AG09319 (cell line): ENCODE measurements around the gene SORCS1.

Experiments used
- DNase-seq: peaks from one replicate; pipeline ENCODE4 v3.0.0-alpha.2; 2010; ENCODE audit warnings: low read depth; ENCODE audit errors: extremely low read depth
- TF ChIP-seq, protein P1 (sequence below): IDR thresholded peaks from 2 replicates; pipeline ENCODE4 v1.5.1; 2011; ENCODE audit warnings: low read depth, mild to moderate bottlenecking, inconsistent platforms, low read length, moderate library complexity

SORCS1 gene

DNA sequence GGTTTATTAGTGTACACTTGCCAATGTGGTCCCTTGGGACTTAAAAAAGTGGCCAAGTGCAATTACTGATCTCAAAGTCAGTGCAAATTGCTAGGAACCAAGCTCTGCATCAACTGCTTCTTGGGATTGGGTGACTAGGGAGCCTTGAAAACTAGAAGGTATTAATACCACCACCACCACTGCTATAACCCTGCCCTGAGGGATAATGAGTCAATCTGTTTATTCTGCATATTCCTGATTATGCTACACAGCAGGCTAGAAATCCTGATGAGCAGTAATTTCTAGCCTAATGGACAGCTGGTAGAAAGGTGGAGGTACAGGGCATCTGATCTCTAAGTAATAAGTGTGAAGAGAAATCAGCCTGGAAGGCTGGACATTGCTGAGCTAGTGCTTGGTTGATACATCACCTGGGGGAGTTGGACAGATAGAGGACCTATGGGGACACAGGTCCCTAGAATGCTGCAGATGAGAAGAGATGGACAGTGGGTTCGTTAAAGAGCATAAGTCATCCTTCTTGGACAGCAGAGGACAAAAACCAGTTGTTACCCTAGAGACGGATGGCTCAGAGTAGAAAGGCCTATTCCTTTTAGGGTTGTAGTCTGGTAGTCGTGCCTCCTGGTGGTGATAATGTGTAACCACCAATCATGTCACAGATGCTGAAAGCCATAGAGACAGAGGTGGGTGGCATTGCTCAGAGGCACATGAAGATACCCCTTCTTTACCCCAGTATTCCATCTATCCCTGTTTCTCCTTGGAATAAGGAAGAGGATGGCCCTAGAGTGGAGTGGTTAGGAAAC, 554.8 kb downstream of the SORCS1 start:
- no peak for DNase-seq
- TF ChIP-seq, protein P1, sequence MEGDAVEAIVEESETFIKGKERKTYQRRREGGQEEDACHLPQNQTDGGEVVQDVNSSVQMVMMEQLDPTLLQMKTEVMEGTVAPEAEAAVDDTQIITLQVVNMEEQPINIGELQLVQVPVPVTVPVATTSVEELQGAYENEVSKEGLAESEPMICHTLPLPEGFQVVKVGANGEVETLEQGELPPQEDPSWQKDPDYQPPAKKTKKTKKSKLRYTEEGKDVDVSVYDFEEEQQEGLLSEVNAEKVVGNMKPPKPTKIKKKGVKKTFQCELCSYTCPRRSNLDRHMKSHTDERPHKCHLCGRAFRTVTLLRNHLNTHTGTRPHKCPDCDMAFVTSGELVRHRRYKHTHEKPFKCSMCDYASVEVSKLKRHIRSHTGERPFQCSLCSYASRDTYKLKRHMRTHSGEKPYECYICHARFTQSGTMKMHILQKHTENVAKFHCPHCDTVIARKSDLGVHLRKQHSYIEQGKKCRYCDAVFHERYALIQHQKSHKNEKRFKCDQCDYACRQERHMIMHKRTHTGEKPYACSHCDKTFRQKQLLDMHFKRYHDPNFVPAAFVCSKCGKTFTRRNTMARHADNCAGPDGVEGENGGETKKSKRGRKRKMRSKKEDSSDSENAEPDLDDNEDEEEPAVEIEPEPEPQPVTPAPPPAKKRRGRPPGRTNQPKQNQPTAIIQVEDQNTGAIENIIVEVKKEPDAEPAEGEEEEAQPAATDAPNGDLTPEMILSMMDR = peak; percentile 9; the same call in 1 of the 2 replicates

DNA sequence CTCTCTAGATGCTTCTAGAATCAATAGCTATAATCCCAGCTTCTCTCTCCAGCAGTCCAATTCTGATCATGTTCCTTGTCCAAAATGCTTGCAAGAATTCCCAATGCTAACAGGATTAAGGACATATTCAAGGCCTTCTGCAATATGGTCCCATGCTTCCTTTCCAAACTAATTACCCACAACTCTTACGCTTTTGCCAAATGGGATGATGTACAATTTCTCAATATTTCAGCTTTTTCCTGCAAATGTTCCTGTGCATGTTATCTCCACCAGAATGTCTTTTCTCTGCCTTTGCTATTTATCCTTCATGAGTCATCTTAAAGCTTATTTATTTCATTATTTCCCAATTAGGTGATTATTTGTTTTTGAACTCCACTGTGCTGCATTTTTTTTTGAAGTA, 556.4 kb downstream of the SORCS1 start:
- TF ChIP-seq, protein P1 = no peak
- no peak for DNase-seq

DNA sequence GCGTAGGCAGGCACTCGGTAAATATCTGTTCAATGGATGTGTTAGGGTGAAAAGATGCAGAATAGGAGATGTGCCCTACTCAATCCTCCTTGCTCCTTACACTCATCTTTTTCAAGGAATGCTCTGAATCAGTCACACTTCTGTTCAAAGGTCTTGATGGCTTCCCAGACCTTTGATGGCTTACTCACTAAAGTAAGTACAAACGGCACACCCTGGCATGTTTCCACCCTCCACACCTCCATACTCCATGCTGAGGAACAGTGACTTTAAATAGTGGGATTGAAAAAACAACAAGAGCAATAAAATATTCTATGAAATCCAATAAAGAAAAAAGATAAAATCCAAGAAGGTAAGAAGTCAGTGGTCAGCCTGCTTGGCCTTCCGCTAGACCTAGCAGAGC, 569.2 kb downstream of the SORCS1 start:
- DNase-seq = no peak
- TF ChIP-seq, protein P1 = no peak

DNA sequence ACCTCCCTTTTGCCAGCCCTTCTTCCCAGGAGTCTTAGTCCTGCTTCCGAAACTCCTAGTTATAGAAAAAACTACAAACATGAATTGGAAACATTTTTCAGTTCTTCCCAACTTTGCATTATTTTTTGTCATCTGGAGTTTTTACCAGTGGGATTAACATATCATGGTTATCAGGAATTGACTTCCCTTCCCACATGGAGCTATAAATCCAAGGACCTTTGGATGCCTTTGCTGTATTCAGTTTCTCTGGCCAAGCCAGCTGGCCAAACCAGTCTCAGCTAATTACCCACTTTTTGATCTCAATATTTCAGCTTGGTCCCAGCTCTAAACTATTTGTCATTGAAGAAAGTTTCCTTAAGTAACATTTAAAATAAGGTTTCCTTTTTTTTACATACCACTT, 570.6 kb downstream of the SORCS1 start:
- TF ChIP-seq, protein P1 = no peak

DNA sequence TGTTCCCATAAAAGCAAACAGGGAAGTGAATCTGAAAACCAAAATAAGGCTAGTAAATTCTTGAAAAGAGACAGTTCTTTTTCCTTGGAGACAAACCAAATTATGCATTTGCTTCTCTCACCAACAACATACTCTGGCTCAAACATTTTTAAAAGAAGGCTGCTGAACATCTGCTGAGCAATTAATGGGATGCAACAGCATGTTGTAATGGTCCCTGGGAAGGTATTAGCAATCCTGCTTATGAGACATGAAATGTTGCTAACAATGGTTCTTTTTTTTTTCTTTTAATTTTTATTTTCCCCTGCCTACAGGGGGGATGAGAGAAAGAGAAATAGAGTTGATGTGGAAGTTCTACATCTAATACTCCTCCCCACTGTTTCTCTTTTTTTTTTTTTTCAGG, 572.1 kb downstream of the SORCS1 start:
- TF ChIP-seq, protein P1 = no peak
- no peak for DNase-seq

More for the DNA sequence above, 570.6 kb downstream of the SORCS1 start:
- no peak for DNase-seq

DNA sequence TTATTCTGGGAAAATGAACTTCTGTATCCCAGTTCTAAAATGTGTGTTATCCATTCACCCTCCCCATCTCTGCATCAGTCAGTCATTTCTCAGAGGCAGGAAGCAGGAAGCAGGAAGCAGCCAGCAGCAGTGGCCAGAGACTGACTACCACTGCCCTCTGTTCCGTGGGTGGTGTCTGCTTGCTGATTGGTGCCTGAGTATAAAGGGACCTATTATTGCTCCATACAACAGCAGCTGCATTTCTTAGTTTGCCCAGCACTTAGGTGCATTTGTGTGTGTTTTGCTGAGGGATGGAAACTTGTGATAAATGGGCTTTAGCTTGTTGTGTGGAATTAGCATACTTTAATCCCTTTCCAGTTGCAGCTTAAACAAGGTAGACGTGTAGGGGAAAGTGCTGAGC, 582.2 kb downstream of the SORCS1 start:
- DNase-seq = no peak
- TF ChIP-seq, protein P1 = no peak

DNA sequence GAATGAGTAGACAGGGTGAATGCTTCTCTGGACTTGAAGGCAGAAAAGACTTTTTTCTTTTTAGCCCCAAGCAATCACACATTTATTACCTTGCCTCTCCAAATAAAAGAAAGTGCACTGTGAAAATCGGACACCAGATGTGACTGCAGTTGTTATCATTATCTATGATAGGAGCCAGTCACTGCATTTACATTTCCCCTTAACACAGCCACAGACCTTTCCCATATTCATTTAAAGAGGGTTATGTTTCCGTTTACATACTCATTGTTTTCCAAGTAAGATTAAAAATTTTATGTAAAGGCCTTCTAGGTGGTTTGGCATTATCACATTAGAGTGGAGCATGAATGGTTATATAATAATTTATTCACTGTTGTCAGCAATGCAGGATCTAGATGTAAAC, 586.8 kb downstream of the SORCS1 start:
- TF ChIP-seq, protein P1 = no peak
- DNase-seq = no peak
